CD1c-positive myeloid dendritic cell (primary cell): ENCODE data around the gene ETS2.

Experiments
- DNase-seq: peaks from one replicate; pipeline ENCODE4 v3.0.0-alpha.2; 2016; ENCODE audit errors: extremely low spot score

The ETS2 gene

DNA sequence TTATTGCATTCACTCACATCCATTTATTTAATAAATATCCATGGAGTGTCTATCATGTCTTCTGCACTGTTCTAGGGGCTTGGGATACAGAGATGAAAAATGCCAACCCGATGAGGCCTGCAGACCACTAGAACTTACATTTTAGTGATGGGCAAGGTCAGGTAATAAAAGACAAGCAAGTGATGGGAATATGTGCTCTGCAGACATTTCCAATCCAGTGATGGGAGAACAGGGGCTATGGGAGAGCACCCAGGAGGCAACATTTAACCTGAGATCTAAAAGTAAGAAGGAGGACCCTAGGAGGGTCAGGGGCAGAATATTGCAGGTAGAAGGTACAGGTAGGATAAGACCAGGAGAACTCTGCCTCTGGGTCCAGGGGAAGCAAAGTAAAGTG is 53.1 kb downstream of the ETS2 start:
- no peak for DNase-seq

DNA sequence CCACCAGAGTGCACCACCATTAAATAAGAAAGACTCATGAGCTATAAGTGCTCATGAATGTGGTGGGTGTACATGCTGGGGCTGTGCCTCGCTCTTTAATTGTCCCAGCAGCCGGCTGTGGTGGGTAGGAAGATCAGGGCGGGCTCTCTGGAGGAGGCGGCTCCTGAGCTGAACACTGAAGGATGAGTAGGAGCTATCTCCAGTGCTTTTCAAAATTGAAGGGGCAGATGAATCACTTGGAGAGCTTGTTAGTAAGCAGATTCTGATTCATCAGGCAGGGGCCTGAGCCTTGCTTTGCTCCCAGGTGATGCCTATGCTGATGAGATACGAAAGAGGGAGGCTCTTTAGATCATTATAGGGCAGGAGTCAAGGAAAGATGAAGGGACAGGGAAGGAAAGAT is 54.1 kb downstream of the ETS2 start:
- no peak for DNase-seq

- no peak for DNase-seq
These were observed 55.3 kb downstream of the ETS2 start for GRCh38 chr21:38861056-38861455.

GRCh38 chr21:38861989-38862683 is 56.4 kb downstream of the ETS2 start:
- DNase-seq = no peak

GRCh38 chr21:38863291-38863690 is 57.6 kb downstream of the ETS2 start:
- DNase-seq = no peak

GRCh38 chr21:38863843-38864363 is 58.2 kb downstream of the ETS2 start:
- no peak for DNase-seq

DNA sequence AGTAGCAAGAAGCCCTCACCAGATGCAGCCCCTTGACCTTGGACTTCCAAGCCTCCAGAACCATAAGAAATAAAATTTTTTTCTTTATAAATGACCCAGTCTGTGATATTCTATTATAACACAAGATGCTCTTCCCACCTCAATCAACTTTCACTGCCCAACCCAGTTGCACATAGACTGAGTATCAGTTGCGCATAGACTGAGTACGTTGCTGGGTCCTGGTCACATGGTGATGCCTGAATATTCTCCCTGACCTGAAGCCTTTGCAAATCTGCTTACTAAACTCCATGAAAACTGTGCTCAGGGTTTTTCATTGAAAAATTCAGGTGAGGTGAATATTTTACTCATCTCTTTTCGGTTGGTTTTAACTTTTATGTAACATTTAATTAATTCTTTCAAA is 59.2 kb downstream of the ETS2 start:
- DNase-seq = no peak

- DNase-seq = peak; percentile 27
These were observed 63.5 kb downstream of the ETS2 start for GRCh38 chr21:38869196-38869595.

DNA sequence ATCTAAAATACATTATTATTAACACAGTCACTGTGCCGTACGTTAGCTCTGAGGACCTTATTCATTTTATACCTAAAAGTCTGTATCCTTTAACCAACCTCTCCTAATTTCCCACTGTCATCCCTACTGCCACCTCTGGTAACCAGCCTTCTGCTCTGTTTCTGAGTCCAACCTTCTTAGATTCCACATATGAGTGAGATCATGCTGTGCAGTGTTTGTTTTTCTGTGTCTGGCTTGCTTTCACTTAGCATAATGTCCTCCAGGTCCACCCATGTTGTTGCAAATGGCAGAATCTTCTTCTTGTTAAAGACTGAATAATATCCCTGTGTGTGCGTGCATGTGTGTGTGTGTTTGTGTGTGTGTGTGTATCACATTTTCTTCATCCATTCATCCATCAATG is 64.2 kb downstream of the ETS2 start:
- no peak for DNase-seq
